HG03521 (cell line): ENCODE measurements around the gene TCERG1L.
"Not testable (repeated sequence)": the region's sequence is repeated elsewhere in the genome, so short reads cannot be mapped to it uniquely, and the experiment has no call there.

Source experiments
- ATAC-seq: cut with Tn5 transposase; IDR thresholded peaks from one replicate; pipeline ENCODE4 v1.9.1; 2021; ENCODE audit warnings: mild to moderate bottlenecking, moderate library complexity; ENCODE audit not compliant: unreplicated experiment

TCERG1L gene

GRCh38 chr10:131092386-131092785, 219.1 kb downstream of the TCERG1L start:
- ATAC-seq, result no peak

- no peak for ATAC-seq
Measured at GRCh38 chr10:131091682-131092081, 219.8 kb downstream of the TCERG1L start.

DNA sequence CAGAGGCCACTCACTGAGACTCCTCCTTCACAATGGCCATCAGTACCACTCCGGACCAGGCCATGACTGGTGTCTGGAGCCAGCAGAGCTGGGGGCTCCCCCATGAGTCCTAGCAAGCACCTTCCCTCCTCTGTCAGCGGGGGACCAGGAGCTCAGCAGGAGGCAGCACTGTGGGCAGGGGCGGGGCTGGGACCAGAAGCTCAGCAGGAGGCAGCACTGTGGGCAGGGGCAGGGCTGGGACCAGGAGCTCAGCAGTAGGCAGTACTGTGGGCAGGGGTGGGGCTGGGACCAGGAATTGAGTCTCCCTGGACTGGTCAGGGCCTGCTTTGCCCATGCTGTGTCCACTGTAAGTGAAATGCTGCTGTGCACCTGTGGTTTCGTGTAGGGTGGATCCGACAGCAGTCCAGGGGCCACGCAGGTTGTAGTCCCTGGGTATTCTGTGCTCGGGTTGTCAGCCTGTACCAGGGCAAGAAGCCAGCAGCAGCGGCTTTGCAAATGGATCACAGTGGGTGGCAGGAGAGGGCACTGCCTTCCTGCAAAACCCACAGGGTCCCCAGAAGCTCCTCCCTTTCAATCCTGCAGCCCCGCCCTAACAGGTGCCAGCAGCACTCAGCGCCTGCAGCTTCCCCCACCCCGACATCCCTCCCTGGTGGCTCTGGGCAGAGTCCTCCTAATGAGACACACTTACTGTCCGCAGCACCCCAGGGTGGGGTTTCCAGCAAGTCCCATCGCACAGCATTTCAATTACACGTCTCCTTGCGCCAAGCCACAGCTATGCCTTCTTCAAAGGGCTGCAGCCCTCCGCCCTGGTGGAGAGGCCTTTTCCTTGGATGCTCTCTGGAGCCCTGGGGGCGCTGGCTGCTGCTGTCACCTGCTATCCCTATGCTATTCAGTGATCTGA, 220.5 kb downstream of the TCERG1L start:
- ATAC-seq, result no peak

- no peak for ATAC-seq
Measured at GRCh38 chr10:131089861-131090260, 221.7 kb downstream of the TCERG1L start.

GRCh38 chr10:131089150-131089549, 222.4 kb downstream of the TCERG1L start:
- no peak for ATAC-seq

- ATAC-seq, result no peak
Measured at GRCh38 chr10:131088619-131089018, 222.9 kb downstream of the TCERG1L start.

- no peak for ATAC-seq
Measured at GRCh38 chr10:131087464-131088215, 223.9 kb downstream of the TCERG1L start.

DNA sequence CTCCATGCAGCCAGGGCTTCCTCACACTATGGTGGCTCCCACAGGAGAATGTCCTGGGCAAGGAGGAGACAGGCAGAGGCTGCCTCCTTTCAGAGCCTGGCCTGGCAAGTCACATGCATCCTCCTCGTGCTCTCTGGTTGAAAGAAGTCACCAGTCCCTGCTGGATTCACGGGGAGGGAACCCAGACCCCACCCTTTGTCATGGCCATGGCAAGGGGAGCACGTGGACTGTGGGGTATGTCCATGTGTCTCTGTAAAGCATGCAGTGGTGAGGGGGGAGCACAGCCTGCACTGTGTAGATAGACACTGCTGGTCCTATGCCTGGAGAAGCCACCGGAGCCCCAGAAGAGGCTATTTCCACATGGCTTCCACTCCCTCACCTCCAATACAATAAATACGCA, 225.0 kb downstream of the TCERG1L start:
- ATAC-seq, result no peak

DNA sequence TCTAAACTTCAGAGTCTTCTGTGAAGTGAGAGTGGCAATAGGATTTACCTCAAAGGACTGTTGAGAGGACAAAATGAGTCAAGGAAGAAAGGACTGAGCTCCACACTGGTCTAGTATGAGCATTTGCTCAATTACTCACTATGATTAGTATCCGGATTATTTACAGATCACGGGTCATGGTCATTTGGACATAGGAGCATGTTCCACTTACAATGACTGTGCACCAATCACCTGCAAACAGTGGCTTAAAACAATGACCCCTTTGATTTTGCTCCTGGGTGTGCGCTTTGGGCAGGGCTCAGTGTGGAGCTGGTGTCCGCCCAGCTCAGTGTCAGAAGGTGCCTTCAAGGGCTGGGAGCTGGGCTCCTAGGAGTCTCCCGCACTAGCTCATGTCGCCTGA, 225.4 kb downstream of the TCERG1L start:
- no peak for ATAC-seq

GRCh38 chr10:131085091-131085860, 226.2 kb downstream of the TCERG1L start:
- ATAC-seq, result no peak

GRCh38 chr10:131084791-131085090, 226.8 kb downstream of the TCERG1L start:
- no peak for ATAC-seq

GRCh38 chr10:131083915-131084790, 227.4 kb downstream of the TCERG1L start:
- no peak for ATAC-seq

GRCh38 chr10:131082991-131083481, 228.5 kb downstream of the TCERG1L start:
- no peak for ATAC-seq

- no peak for ATAC-seq
Measured at GRCh38 chr10:131082201-131082850, 229.2 kb downstream of the TCERG1L start.

DNA sequence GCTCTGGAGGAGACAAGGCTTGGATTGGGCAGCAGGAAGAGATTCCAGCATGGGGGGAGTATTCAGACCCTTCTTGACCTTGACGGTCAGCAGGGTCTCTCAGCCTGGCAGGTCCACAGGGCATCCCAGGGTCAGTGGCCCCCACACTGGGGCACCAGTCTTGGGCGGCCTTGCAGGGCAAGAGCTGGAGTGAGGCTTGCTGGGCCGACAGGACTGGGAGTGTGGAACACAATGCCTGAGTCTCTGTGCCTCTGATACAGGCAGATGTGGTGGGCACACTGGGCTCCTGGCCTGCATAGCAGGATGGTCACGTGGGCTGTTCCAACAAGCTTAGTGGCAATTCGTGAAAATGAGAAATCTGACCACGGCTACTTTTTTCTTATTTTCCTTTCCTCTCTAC, 229.7 kb downstream of the TCERG1L start:
- ATAC-seq, result no peak

- ATAC-seq, result no peak
Measured at GRCh38 chr10:131081376-131081775, 230.1 kb downstream of the TCERG1L start.

DNA sequence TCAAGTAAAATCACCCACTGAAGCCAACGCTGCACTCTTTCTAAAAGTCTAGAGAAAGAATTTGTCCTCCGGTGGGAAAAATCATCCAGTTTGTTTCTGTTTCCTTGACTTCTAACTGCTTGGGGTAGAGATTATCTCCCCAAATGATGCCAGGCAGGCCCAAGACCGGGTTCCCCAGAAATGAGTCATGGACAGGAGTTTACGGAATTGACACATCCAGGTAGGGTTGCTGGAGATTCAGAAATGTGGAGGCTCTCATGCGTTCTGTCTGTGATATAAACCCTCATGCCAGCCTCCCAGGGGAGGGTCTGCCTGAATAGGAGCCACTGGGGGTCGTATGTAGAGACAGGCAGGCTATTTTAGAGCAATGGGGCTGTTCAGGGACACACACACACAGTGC, 230.9 kb downstream of the TCERG1L start:
- ATAC-seq, result no peak

- no peak for ATAC-seq
Measured at GRCh38 chr10:131079314-131079713, 232.2 kb downstream of the TCERG1L start.

GRCh38 chr10:131078882-131079280, 232.6 kb downstream of the TCERG1L start:
- ATAC-seq, result not testable (repeated sequence)
